Measurements from ENCODE around the gene H19.

GRCh38 chr11:1989953-1990352, 7.7 kb downstream of the H19 start:
- TF ChIP-seq, protein P1, sequence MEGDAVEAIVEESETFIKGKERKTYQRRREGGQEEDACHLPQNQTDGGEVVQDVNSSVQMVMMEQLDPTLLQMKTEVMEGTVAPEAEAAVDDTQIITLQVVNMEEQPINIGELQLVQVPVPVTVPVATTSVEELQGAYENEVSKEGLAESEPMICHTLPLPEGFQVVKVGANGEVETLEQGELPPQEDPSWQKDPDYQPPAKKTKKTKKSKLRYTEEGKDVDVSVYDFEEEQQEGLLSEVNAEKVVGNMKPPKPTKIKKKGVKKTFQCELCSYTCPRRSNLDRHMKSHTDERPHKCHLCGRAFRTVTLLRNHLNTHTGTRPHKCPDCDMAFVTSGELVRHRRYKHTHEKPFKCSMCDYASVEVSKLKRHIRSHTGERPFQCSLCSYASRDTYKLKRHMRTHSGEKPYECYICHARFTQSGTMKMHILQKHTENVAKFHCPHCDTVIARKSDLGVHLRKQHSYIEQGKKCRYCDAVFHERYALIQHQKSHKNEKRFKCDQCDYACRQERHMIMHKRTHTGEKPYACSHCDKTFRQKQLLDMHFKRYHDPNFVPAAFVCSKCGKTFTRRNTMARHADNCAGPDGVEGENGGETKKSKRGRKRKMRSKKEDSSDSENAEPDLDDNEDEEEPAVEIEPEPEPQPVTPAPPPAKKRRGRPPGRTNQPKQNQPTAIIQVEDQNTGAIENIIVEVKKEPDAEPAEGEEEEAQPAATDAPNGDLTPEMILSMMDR (conservative IDR thresholded peaks at IDR 0.05 in 1 of 2, IDR thresholded peaks at IDR 0.05 in 1 of 2; ENCODE audit: extremely low read depth in 1 of 2, insufficient read depth in 1 of 2, low read depth in 1 of 2, low read length in 2 of 2), result no peak
- no peak for TF ChIP-seq EZH2 (IDR thresholded peaks at IDR 0.05; ENCODE audit: borderline replicate concordance, low read length)

Data from mammary epithelial cell (primary cell).